GM19193 (cell line): Measurements from ENCODE around the gene RAB1B.

Source experiments
- POLR2A ChIP-seq: IDR thresholded peaks from 4 replicates; pipeline ENCODE4 v1.6.1; 2011; ENCODE audit not compliant: insufficient read depth, insufficient read length; ENCODE audit errors: extremely low read depth

The RAB1B gene

DNA sequence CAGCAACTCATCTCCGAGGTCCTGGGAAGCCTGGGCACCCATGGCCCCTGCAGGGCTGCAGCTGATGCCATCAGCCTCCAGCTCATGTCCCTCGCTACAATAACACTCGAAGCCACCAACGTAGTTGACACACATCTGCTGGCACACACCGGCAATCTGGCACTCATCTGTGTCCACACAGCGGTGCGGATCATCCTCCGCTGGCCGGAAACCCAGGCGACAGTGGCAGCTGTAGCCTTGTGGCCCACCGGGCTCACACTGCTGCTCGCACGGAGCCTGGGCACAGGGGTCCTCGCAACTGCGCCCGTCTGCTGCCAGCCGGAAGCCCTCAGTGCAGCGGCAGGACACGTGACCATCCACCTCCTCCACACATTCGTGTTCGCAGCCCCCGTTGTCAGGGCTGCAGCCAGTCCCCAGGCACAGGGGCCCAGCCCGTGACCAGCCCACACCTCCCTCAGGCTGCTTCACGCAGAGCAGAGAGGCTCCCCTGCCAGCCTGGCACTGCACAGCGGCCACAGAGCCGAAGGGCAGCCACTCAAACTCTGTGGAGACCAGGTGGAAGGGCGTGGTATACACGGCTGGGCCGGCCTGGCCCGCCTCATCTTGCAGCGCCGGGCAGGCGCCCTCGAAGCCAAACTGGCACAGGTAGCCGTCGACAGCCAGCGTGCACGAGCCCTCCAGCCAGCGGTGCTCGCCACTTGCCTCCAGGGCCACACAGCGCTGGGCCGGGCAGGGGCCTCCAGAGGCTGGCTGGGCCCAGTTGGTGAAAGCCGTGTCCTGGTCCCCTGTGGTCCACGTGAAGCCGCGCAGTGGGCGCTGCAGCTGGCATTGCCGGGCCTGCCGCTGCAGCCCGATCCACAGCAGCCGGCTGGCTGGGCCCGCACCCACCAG, 47.7 kb downstream of the RAB1B start:
- TF ChIP-seq POLR2A = no peak

DNA sequence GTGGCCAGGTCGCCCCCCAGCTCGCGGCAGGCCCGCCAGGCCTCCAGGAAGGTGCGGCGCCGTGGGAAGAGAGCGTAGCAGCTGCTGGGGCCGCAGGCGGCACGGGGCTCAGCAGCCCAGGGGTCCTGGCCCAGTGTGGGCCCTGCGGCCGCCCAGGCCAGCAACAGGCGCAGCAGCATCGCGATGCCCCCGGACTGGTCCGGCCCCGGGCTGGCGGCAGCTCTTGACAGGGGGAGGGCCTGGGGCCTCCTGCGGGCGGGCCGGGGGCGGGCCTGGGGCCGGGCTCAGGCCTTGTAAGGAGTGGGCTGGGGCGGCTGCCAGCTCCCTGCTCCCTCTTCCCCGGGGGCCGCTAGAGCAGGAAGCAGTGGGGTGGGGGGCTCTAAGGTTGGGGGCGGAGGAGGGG, 48.4 kb downstream of the RAB1B start, which contains the start of gene CD248:
TSS of gene CD248 (minus strand) at position 196 of the 403 bp plus-strand sequence. CDS start at position 179, 17 bp downstream.
- no peak for TF ChIP-seq POLR2A

DNA sequence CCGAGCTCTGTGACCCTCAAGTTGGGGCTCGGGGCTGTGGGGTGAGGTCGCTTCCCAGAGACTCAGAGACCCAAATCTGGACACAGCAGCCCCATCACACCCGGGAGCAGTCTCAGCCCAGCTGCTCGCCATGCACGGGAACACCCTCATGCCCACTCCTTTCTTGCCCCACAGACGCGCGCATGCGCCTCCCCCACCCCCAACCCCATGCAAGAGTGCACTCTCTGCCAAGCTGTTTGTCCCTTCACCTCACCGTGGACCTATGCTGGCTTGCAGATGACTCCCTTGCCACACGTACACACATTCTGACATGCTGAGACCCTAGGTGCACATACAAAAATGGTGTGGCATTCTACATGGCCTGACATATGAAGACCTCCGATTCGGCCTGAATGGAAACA, 48.9 kb downstream of the RAB1B start:
- TF ChIP-seq POLR2A = peak; percentile 14

DNA sequence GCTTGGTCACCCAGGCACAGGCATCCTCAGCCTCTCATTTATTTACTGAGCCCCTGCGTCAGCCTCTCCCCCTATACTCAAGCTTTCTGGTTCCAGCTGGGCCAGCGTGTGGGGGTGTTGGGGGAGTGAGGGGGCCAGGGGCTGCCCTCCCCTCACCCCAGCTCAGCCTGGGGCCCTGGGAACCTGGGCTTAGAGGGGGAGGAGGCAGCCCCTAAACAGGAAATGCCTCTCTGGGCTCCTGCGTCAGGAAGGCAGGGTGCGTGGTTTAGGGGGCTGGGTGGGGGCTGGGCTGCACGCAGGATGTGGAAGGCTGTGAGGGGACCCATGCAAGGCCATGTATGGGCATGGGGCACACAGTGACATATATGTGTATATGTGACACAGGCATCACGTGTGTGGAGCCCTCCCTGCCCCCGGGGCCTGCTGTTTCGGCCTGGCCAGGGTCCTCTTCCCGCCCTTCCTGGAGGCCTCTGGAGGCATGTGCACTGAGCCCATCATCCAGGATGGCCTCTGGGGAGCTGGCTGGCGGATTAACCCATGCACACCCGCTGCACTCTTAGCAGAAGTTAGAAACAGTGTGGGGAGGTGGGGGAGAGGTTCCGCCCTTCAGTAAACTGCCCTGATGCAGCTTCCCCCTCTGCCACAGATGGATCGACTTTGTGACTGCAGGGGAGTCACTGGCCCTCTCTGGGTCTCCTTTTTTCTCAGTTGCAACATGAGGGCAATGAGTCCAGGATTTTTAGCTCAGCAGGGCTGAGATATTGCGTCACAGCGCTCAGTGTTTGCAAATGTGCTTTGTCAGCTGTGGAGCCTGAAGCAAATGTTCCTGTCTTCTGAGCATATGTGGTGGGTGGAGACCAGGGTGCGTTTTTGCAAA, 49.5 kb downstream of the RAB1B start:
- peak; percentile 38 for TF ChIP-seq POLR2A

DNA sequence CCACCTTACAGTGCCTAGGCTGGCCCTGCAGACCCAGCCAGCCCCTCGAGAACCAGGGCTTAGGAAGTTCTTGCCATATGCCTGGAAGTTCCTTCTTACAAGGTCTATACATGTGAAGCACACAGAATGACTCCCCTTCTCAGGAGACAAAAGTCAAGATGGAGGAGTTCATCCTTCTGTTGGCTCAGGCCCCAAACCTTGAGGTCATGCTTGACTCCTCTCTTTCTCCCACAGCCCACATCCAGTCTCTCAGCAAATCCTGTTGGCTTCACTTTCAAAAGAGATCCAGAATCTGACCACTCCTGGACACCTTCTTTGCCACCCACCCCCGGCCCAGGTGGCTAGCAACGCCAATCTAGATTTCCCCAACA, 50.1 kb downstream of the RAB1B start:
- no peak for TF ChIP-seq POLR2A

DNA sequence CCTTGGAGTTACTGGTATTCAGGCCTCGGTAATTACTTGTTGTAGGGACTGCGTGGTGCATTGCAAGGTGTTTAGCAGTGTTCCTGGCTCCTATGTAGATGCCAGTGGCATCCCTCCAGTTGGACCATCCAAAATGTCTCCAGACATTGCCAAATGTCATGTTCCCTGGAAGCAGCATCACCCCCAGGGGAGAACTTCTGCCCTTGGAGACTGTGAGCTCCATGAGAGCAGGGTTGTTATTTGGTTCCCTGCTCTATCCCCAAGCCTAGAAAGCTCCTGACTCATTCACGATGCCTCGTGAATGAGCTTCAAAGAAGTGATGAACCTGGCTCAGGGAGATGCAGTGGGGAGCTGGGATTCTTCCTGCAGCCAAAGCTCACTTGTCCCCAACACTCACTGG, 53.2 kb downstream of the RAB1B start:
- no peak for TF ChIP-seq POLR2A

DNA sequence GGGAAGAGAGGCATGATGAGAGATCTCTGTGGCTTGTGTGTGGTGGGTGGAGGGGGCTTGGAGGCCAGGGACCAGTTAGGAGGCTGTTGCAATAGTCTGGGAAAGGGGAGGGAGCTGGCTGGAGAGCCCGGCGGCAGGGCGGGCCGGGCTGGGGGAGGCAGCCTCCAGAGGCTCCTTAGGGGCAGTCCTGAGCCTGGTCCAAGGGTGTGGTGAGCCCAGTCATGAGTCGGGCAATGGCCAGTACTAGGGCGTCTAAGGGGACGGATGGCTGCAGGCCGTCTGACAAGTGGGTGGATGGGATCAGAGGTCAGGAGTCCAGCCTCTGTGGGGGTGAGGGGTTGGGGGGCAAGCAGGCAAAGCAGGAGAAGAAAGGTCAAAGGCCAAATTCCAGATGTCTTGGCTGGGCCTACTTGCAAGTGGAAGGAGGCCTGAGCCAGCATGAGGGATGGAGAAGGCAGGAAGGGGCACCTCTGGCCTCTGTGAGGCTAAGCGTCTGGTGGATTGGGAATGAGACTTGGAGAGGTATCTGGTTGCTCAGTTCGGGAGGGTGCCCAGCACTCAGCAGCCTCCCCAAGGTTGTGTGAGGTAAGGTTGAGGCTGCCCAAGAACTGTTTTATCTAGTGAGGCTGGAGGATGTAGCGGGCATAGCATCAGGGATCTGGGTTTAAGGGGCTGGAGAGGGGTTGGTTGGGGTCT, 54.4 kb downstream of the RAB1B start:
- TF ChIP-seq POLR2A = no peak

DNA sequence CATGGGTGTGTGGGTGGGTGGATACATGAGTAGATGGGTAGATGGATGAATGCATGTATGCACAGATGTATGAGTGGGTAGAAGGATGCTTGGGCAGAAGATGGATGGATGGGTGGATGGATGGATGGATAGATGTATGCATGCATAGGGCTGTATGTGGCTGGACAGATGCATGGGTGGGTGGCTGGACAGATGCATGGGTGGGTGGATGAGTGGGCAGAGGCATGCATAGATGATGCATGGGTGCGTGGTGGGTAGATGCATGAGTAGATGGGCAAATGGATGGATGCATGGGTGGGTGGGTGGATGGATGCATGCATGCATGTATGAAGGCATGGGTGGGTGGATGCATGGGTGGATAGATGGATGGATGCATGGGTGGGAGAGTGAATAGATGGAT, 55.2 kb downstream of the RAB1B start:
- no peak for TF ChIP-seq POLR2A

DNA sequence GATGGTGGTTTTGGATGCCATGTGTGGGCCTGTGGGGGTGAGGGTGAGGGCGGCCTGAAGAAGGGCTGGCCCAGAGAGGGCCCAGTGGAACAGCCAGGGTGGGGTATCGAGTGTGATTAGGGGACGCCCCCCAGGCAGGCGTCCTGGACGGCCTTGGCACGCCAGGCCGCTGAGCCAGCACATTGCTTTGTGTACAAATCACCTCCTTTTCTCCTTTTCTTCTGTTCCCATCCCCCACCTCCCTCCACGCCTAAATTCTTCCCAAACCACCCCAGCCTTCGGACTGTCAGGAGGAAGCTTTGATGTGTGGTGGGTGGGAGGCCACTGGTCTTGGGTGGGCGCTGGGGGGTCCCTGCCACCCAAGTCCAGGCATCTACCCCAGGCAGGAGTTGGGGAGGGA, 56.2 kb downstream of the RAB1B start:
- no peak for TF ChIP-seq POLR2A

DNA sequence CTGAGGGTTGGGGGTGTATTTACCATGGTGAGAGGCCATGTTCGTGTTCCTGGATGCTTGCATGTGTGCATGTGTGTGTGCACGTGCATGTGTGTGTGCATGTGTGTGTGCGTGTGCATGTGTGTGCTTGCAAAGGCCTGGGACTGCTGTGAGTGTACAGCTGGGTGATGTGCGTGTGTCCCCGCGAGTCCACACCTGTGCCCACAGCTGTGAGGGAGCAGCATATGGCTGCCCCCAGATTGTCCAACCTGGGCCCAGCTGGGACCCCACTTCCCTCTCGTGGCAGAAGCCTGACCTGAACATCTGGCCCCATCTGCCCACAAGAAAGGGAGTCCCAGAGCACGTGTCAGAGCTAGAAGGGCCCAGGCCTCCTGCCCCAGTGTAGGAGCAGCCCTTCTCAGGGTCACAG, 56.8 kb downstream of the RAB1B start:
- TF ChIP-seq POLR2A = no peak

DNA sequence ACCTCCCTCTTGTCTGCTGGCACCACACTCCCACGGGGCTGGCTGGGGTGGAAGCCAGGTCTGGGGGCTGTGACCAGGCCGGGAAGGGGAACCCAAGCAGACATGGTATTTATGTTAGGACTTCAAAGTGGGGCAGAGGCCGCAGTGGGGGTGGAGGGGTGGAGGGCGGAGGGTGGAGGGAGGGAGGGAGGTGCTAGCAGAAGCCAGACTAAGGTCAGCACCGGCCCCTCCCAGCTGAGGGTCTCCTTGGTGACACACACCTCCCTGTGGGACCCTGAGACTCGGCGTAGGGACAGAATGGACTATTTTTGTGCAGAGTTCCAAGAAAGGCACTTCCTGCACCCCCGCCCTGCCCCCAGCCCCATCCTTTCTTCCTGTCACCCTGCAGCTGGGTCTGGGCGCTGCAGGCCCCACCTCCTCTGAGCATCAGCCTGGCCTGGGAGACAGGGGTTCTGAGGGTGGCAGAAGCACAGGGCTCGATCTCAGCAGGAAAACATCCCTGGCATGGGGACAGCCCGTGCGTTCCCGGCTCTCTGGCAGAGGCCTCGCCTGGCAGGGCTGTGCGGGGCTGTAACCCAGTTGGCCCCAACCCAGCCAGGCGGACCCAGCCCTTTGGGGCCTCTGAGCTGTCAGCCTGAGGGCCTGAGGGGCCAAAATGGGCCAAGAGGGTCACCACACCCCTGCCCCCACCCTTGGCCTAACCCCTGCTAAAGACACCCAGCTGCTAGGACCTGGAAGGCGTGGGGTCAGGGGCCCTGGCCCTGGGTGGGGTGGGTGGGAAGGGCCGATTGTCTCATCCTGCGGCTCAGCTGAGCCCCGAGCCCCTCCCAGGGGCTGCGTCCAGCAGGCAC, 58.0 kb downstream of the RAB1B start:
- TF ChIP-seq POLR2A = no peak
